ENCODE data around the gene TMPRSS7. TPM values are rescaled to one million over a fixed set of nuclear protein-coding genes. Genes with fewer than 3 reads are reported as not detected.
"Not testable (repeated sequence)": the region's sequence is repeated elsewhere in the genome, so short reads cannot be mapped to it uniquely, and the experiment has no call there.

Gene TMPRSS7
- total RNA-seq, 2 experiments from 2014 or later: not detected

- CTCF ChIA-PET: interaction anchor here (0.7 kb wide), 1 partner anchor 8 kb away, joined by 3 read pairs; no protein-coding TSS in a partner anchor
Measured at GRCh38 chr3:112046599-112046998, 12.1 kb downstream of the TMPRSS7 start.

DNA sequence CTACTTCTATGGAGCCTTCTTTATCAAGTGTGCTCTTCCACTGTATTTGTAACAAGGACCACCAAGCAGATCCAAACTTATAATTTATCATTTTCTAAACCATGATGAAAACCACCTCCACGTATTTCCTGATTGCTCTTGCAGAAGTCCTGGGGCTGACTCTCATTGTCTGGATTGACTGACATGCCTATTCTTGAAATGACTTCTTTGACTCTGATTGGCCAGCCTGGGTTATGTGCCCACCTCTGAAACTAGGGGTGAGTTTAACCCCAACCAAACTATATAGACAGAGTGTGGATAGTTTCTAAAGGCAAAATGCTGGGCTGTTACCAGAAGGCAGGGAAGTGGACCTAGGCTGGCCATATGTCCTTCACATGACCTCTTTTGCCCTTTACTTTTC is 12.7 kb downstream of the TMPRSS7 start:
- ChIA-PET CTCF (no interaction called here), POLR2A (no interaction called here)

More at GRCh38 chr3:112046599-112046998, 12.1 kb downstream of the TMPRSS7 start:
- POLR2A ChIA-PET: no interaction called here

DNA sequence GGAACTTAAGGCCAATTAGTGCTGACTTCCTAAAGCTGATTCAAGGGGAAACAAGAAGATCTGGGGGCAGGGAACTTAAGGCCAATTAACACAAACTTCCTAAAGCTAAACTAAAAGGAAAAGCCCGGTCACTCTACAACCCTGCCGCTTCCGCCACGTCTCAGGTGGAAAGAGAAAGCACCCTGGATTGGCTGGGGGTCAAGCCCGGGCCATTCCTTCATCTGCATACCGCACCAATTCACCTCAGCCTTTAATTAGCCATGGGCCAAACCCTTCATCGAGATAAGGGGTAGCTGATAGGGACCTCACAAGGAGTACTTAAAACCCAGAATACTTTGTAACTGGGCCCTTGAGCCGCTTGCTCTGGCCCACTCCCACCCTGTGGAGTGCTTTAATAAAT is 14.4 kb downstream of the TMPRSS7 start:
- ChIA-PET POLR2A (no interaction called here), CTCF (no interaction called here)

DNA sequence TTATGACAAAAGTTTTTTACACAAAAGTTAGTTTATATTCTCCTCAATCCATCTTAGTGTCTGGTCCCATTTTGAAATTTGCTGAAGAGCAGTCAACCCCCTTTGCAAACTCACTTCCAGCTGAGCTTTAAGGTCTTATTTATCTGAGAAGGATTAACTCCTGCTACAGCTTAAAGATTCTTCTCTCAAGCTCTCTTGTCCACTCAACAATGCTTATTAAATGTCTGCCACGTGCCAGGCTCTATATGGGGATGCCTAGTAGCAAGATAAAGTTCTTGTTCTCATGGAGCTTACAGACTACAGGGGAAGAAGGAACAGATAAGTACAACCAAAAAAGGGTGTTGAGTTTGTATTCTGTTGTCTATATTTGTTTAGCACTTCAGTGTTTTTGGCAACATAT is 18.7 kb downstream of the TMPRSS7 start:
- POLR2A ChIA-PET: no interaction called here
- CTCF ChIA-PET: interaction anchor here (1.1 to 1.7 kb wide), 2 partner anchors 9 to 336 kb away, joined by 3 to 12 read pairs; no protein-coding TSS in a partner anchor

GRCh38 chr3:112056451-112056929 is 22.0 kb downstream of the TMPRSS7 start:
- CTCF ChIA-PET: interaction anchor here (1.6 kb wide), 1 partner anchor 13 kb away, joined by 6 read pairs; no protein-coding TSS in a partner anchor
- POLR2A ChIA-PET: no interaction called here

GRCh38 chr3:112059497-112059896 is 25.0 kb downstream of the TMPRSS7 start:
- ChIA-PET CTCF (no interaction called here), POLR2A (no interaction called here)

- ChIA-PET CTCF (no interaction called here), POLR2A (no interaction called here)
Measured at GRCh38 chr3:112061152-112061551, 26.6 kb downstream of the TMPRSS7 start.

DNA sequence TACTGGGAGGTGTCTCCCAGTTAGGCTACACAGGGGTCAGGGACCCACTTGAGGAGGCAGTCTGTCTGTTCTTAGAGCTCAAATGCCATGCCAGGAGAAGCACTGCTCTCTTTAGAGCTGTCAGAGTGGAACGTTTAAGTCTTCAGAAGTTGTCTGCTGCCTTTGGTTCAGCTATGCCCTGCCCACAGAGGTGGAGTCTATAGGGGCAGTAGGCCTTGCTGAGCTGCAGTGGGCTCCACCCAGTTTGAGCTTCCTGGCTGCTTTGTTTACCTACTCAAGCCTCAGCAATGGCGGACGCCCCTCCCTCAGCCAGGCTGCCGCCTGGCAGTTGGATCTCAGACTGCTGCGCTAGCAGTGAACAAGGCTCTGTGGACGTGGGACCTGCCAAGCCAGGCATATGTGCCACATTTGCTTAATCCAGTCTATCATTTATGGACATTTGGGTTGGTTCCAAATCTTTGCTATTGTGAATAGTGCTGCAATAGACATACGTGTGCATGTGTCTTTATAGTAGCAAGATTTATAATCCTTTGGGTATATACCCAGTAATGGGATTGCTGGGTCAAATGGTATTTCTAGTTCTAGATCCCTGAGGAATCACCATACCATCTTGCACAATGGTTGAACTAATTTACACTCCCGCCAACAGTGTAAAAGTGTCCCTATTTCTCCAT is 38.0 kb downstream of the TMPRSS7 start:
- CTCF ChIA-PET: not testable (repeated sequence)
- POLR2A ChIA-PET: interaction anchor here (0.6 kb wide), 1 partner anchor 175 kb away, joined by 4 read pairs; no protein-coding TSS in a partner anchor

DNA sequence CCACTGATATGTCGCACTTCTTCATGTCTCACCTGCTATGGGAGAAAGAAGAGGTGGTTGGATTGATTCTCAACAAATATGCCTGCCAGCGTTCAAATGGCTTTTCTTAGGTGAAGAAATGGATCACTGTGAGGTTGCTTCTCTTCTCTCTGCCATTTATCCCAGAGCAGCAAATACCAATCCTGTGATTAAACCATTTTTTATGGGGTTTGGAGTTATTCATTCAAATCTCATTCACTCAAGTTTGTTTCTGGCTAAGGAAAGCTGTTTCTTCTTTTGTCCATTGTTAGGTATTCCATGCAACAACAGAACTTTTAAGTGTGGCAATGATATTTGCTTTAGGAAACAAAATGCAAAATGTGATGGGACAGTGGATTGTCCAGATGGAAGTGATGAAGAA is 39.5 kb downstream of the TMPRSS7 start:
- ChIA-PET POLR2A (no interaction called here), CTCF (no interaction called here)

- ChIA-PET CTCF (no interaction called here), POLR2A (no interaction called here)
Measured at GRCh38 chr3:112074616-112075497, 40.3 kb downstream of the TMPRSS7 start.

DNA sequence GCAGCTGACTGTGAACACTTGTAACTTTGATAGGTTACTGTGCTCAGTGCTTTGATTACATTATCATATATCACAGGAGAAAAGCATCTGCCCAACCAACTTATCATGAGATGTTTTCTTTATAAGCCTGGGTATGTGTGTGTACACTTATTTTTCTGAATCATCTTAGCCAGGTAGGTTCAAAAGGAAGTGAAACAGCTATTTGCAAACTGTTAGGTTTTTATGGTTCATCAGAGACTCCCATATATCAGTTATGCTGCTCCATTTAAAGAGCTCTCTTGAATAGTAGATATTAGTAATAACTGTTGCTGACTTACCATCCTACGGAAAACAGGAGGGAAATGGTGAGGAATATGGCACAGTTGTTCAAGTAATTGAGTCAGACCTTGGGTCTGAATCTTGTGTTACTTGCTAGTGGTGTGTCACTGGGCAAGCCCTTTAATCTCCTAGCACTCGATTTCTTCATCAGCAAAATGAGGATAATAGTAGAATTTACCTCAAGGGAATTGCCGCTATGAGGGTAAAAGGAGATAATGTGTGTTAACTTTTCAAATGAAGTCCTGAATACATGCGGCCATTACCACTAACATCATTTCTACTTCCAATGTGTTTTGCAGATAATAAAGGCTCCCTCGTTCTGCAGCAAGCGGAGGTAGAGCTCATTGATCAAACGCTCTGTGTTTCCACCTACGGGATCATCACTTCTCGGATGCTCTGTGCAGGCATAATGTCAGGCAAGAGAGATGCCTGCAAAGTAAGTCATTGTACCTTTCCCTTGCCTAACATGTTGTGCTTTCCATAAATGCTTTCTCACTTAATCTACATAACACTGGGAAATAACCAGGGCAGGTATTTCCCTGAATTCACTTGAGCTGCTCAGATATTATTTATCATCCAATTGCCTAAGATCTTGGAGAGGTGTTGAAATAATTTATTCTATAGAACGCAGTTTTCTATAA is 43.9 kb downstream of the TMPRSS7 start:
- POLR2A ChIA-PET: no interaction called here
- CTCF ChIA-PET: interaction anchor here (1.2 kb wide), 1 partner anchor 9 kb away, joined by 3 read pairs; no protein-coding TSS in a partner anchor

DNA sequence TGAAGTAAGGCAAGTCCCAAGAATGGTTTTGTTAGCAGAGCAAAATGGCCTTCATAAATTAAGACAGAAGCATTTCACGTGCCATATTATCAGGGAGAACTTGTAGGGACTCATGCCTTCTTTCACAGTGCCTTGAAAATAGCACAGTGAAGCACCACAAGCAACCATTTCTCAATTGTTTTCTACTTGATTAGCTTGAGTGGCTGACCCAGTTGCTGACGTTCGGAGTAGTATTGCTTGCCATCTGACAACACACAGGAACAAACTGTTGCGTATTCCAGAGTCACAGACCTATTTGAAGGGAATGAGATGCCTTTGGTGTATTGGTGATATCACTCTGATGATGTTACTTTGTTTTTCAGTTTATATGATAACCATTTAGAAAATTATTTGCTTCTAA is 48.7 kb downstream of the TMPRSS7 start:
- POLR2A ChIA-PET: no interaction called here
- CTCF ChIA-PET: no interaction called here

GRCh38 chr3:112084980-112085705 is 50.6 kb downstream of the TMPRSS7 start:
- ChIA-PET POLR2A (interaction anchor here (0.6 kb wide), 1 partner anchor 96 kb away, joined by 3 read pairs; no protein-coding TSS in a partner anchor), CTCF (no interaction called here)

GRCh38 chr3:112085735-112086075 is 51.2 kb downstream of the TMPRSS7 start:
- CTCF ChIA-PET: no interaction called here
- POLR2A ChIA-PET: no interaction called here

- POLR2A ChIA-PET: no interaction called here
Measured at GRCh38 chr3:112086076-112086854, 51.7 kb downstream of the TMPRSS7 start, which contains the start of gene C3orf52. C3orf52 (plus strand) TSS chr3:112086389; CDS start chr3:112086408, 19 bp downstream.

DNA sequence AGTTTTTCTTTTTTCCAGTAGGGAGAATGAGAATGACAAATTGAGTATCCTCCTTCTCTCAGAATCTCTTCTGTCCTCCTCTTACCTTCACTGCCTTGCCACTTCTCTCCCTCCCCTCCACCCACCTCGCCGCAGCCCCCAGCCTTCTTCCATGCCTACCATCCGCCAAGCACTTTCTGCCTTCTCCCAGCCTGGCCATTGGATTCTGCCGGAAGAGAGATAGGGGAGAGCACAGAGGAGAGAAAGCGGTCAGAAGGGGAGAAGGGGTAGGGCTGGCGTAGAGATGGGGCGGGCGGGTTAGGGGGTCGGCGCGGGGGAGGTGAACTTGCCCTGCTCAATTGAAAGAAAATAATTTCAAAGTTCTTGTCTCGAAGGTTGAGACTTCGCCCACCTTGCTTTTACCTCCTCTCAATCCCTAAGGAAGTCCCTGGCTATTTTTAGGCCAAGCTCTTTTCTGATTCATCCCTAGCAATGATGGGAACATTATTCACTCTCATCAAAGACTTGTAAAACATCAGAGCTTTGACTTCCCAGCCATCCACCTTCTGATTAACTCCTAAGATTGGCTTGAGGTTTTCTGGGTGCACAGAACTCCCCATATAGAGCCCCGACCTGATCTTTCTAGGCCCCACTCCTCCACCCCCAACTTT is 52.5 kb downstream of the TMPRSS7 start:
- POLR2A ChIA-PET: no interaction called here

More at GRCh38 chr3:112086076-112086854, 51.7 kb downstream of the TMPRSS7 start, which contains the start of gene C3orf52:
- CTCF ChIA-PET: no interaction called here

DNA sequence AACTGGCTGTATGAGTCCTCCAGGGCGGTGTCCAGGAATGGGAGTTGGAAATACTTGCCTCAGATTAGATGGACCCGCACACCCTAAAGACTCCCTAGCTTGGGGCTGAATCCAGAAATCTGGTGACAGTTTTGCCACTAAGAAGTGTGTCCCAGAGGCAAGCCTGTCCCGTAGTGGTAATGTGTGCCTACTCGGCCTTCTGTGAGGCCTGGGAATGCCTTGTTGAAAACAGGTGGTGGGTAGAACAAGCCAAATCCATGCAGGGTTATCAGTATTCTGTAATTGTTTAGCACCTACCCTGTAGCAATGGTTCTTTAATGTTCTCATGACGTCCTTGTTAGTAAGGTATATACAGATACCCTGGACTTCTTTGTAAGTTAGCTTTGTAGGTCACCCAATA is 53.2 kb downstream of the TMPRSS7 start:
- CTCF ChIA-PET: no interaction called here
- POLR2A ChIA-PET: no interaction called here

More for the DNA sequence above, 52.5 kb downstream of the TMPRSS7 start:
- CTCF ChIA-PET: no interaction called here

- POLR2A ChIA-PET: no interaction called here
- CTCF ChIA-PET: no interaction called here
Measured at GRCh38 chr3:112088944-112089343, 54.4 kb downstream of the TMPRSS7 start.

Data from activated CD8-positive, alpha-beta memory T cell treated with anti-CD3 and anti-CD28 coated beads for 36 hours (primary cell).